Activated naive CD8-positive, alpha-beta T cell treated with anti-CD3 and anti-CD28 coated beads, Interleukin-2, amount 50 U/mL, for 24 hours (primary cell): ENCODE data around the gene INVS.
"Not testable (repeated sequence)": the region's sequence is repeated elsewhere in the genome, so short reads cannot be mapped to it uniquely, and the experiment has no call there.

Experiments
- ATAC-seq: fragments of 150-1000 bp; cut with Tn5 transposase; one replicate; pipeline ENCODE4 v1.10.0; 2021
- DNase-seq: peaks from one replicate; pipeline ENCODE4 v3.0.0; 2021
- H3K27ac Mint-ChIP-seq: one replicate; pipeline ENCODE4 v1.8.0; 2021; ENCODE audit warnings: mild to moderate bottlenecking, mixed read lengths
- H3K27me3 Mint-ChIP-seq: one replicate; pipeline ENCODE4 v1.8.0; 2021; ENCODE audit warnings: mixed read lengths
- H3K36me3 Mint-ChIP-seq: one replicate; pipeline ENCODE4 v1.8.0; 2021; ENCODE audit warnings: low read depth, mixed read lengths
- H3K4me1 Mint-ChIP-seq: one replicate; pipeline ENCODE4 v1.8.0; 2021; ENCODE audit warnings: mixed read lengths
- H3K4me3 Mint-ChIP-seq: one replicate; pipeline ENCODE4 v1.8.0; 2021; ENCODE audit warnings: mild to moderate bottlenecking, moderate library complexity, mixed read lengths
- H3K9me3 Mint-ChIP-seq: one replicate; pipeline ENCODE4 v1.8.0; 2021; ENCODE audit warnings: mixed read lengths

The INVS gene

DNA sequence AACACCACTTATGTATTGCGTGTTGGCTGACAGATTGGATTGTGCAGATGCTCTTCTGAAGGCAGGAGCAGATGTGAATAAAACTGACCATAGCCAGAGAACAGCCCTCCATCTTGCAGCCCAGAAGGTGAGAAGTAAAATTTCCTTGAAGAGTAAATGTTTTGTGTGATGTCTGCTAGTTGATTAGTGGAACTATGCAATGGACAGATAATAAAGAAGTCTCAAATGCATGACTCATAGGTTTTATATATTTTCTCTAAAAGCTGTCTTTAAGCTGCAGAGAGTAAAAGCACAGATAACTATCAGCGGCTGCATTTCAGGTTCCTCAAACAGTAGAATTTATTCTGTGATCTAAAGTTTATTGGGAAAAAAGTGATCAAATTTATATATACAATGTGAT lies 27.4 kb downstream of the INVS start:
- H3K9me3 Mint-ChIP-seq, result no peaks in the 10 kb centered on the region
- no peak for ATAC-seq
- no peak overlapping the region for H3K4me3 Mint-ChIP-seq
- H3K27me3 Mint-ChIP-seq, result no peaks in the 10 kb centered on the region
- no peak for DNase-seq
- no peak overlapping the region for H3K27ac Mint-ChIP-seq
- peaks cover 1% of the 10 kb centered on the region for H3K4me1 Mint-ChIP-seq
- H3K36me3 Mint-ChIP-seq, result peaks cover 21% of the 10 kb centered on the region

DNA sequence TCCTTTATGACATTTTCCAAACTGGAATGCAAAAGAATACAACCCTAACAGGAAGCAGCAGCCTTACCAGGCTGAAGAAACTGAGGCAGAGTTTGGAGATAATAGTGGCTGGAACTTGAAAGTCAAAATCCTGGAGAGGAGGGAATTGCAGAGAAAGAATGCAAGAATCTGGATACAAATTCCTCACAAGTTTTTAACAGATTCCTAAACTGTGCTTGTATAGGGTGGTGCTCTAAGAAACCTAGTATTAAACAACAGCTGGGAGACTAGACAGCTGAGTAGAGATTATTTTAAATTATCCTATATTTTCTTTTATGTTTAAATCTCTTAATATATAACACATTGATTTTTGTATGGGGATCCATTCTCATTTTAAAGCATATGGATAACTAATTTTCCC lies 30.7 kb downstream of the INVS start:
- no peaks in the 10 kb centered on the region for H3K27me3 Mint-ChIP-seq
- no peaks in the 10 kb centered on the region for H3K9me3 Mint-ChIP-seq
- DNase-seq (no peak), ATAC-seq (no peak)
- H3K27ac Mint-ChIP-seq, result no peak overlapping the region
- no peaks in the 10 kb centered on the region for H3K4me1 Mint-ChIP-seq
- H3K36me3 Mint-ChIP-seq, result peaks cover 34% of the 10 kb centered on the region
- no peak overlapping the region for H3K4me3 Mint-ChIP-seq

DNA sequence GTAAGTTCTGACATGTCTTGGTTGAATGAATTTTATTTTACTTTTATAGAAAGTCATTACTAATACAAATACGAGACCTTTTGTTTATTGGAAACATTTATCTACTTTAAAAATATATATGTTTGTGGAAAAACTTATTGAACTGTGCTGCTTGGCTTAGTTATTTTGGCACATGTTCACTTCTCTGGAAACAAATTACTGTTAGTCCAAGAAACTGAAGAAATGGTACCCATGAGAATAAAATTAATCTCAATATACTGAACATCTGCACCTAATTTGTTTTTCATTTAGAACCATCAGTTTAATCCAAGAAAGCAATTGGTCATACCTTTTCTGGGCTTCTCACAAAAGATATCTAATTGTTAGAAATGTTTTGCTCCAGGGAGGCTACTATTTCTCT lies 32.2 kb downstream of the INVS start:
- no peaks in the 10 kb centered on the region for H3K27me3 Mint-ChIP-seq
- H3K27ac Mint-ChIP-seq, result no peak overlapping the region
- DNase-seq (no peak), ATAC-seq (no peak)
- H3K9me3 Mint-ChIP-seq, result no peaks in the 10 kb centered on the region
- H3K4me3 Mint-ChIP-seq, result no peak overlapping the region
- H3K36me3 Mint-ChIP-seq, result peaks cover 31% of the 10 kb centered on the region
- no peaks in the 10 kb centered on the region for H3K4me1 Mint-ChIP-seq

DNA sequence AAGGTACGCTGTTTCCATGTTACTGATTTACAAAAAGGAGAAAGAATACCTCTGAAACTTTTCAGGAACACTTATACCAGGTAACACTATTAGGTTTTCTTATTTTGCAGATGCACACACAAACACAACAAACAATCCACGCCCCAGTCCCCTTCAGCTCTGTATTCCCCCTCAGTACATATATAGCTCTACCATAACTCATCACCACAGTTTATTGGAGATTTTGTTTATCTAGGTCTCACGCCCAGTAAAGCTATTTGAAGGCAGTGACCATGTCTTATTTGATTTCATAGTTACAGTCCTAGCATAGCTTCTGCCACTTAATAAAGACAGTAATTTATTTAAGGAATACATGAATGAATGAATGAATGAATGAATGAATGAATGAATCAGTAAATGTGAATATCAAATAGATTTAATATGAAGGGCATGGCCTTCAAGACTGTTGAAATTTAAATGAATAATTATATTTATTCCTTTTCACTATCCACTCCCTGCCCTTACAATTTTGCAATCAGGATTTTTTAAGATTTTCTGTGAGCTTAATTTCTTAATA lies 32.9 kb downstream of the INVS start:
- H3K9me3 Mint-ChIP-seq, result no peaks in the 10 kb centered on the region
- H3K36me3 Mint-ChIP-seq, result peaks cover 29% of the 10 kb centered on the region
- H3K4me3 Mint-ChIP-seq, result no peak overlapping the region
- no peaks in the 10 kb centered on the region for H3K27me3 Mint-ChIP-seq
- H3K4me1 Mint-ChIP-seq, result no peaks in the 10 kb centered on the region
- DNase-seq, result no peak
- H3K27ac Mint-ChIP-seq, result no peak overlapping the region
- no peak for ATAC-seq

DNA sequence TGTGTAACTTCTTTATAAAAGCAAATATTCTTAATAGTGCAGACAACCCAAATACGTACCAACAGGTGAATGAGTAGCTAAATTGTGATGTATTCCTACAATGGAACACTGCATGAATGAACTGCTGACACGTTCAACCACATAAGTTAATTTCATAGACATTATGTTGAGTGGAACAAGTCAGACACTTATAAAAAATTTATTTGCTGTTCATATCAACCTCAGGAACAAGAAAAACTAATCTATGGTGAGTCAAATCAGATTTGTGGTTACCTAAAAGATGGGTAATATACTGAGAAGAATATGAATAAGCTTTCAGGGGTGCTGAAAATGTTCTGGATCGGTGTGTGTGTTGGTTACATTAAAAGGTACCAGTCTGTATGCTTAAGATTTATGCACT lies 35.7 kb downstream of the INVS start:
- no peak overlapping the region for H3K27ac Mint-ChIP-seq
- H3K4me3 Mint-ChIP-seq, result no peak overlapping the region
- DNase-seq, result no peak
- H3K27me3 Mint-ChIP-seq, result no peaks in the 10 kb centered on the region
- peak; percentile 20 for ATAC-seq
- H3K9me3 Mint-ChIP-seq, result no peaks in the 10 kb centered on the region
- H3K36me3 Mint-ChIP-seq, result peaks cover 22% of the 10 kb centered on the region
- H3K4me1 Mint-ChIP-seq, result no peaks in the 10 kb centered on the region

DNA sequence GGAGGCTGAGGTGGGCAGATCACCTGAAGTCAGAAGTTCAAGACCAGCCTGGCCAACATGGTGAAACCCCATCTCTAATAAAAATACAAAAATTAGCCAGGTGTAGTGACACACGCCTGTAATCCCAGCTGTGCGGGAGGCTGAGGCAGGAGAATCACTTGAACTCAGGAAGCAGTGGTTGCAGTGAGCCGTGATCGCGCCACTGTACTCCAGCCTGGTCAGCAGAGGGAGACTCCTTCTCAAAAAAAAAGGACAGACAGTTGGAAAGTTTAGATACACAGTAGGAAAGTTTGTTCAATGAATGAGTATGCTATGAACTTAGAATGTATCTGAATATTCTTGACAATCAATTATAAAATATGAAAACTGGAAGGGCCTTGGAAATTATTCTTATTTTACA lies 37.8 kb downstream of the INVS start:
- ATAC-seq, H3K27ac Mint-ChIP-seq, H3K27me3 Mint-ChIP-seq, H3K4me1 Mint-ChIP-seq, H3K9me3 Mint-ChIP-seq, H3K4me3 Mint-ChIP-seq, DNase-seq: not testable (repeated sequence)
- H3K36me3 Mint-ChIP-seq, result peaks cover 17% of the 10 kb centered on the region

DNA sequence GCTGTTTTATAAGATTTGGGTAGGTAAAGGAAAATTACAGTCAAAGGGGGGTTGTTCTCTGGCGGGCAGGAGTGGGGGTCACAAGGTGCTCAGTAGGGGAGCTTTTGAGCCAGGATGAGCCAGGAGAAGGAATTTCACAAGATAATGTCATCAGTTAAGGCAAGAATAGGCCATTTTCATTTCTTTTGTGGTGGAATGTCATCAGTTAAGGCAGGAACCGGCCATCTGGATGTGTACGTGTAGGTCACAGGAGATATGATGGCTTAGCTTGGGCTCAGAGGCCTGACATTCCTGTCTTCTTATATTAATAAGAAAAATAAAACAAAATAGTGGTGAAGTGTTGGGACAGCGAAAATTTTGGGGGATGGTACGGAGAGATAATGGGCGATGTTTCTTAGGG lies 41.3 kb downstream of the INVS start:
- not testable (repeated sequence) for H3K4me1 Mint-ChIP-seq, H3K27ac Mint-ChIP-seq, ATAC-seq

DNA sequence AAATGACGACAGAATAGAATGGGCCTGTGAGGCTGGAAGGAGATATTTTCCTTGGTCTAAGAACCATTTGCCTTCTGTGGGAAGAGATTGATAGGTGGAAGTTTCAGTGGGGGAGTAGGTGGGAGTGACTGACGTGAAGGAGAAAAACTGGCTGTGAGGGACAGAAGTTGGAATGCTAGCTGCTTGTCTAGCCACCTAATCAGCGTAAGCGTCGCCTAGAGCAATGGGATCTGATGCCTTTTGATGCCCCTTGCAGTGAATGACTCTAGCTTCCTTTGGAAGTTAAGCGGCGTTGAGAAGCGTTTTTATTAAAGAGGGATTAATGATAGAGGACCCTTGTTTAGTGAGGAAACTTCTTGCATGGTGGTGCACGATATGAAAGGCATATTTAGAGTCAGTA lies 42.8 kb downstream of the INVS start:
- not testable (repeated sequence) for H3K4me3 Mint-ChIP-seq, H3K9me3 Mint-ChIP-seq, H3K27ac Mint-ChIP-seq, ATAC-seq, H3K36me3 Mint-ChIP-seq, H3K27me3 Mint-ChIP-seq, H3K4me1 Mint-ChIP-seq, DNase-seq

More for the DNA sequence above, 41.3 kb downstream of the INVS start:
- H3K9me3 Mint-ChIP-seq, H3K4me3 Mint-ChIP-seq, H3K27me3 Mint-ChIP-seq, DNase-seq, H3K36me3 Mint-ChIP-seq: not testable (repeated sequence)

DNA sequence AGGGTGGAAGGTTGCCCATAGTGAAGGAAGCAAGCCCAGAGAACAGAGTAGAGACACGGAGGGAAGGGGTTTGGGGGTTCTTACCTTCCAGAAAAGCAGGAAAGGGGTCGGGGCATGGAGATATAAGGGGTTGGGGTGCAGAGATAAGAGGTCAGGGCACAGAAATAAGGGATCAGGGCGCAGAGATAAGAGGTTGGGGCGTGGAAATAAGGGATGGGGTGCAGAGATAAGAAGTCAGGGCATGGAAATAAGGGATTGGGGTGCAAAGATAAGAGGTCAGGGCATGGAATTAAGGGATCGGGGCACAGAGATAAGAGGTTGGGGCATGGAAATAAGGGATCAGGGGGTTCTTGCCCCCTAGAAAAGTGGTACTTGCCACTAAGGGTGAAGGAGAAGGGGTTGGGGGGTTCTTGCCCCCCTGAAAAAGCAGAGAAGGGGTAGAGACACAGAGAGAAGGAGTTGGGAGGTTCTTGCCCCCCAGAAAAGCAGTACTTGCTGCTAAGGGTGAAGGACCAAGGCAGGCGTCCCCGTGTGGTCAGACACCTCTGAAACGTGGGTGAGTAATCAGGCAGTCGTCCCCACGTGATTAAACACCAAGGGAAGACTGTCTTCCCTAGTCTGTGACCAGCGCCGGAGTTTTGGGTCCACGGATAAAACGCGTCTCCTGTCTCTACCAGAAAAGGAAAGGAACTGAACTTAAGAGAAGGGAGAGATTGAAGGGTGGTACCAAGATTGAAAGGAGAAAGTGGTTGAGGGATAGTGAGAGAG lies 46.3 kb downstream of the INVS start:
- H3K27me3 Mint-ChIP-seq, DNase-seq, ATAC-seq, H3K27ac Mint-ChIP-seq, H3K4me3 Mint-ChIP-seq, H3K4me1 Mint-ChIP-seq, H3K9me3 Mint-ChIP-seq, H3K36me3 Mint-ChIP-seq: not testable (repeated sequence)

DNA sequence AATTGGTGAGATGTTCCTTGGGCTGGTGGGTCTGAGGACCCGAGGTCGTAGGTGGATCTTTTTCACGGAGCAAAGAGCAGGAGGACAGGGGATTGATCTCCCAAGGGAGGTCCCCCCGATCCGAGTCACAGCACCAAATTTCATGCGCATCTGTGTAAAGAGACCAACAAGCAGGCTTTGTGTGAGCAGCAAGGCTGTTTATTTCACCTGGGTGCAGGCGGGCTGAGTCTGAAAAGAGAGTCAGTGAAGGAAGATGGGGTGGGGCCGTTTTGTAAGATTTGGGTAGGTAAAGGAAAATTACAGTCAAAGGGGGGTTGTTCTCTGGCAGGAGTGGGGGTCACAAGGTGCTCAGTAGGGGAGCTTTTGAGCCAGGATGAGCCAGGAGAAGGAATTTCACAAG lies 46.9 kb downstream of the INVS start:
- DNase-seq, H3K27ac Mint-ChIP-seq, H3K4me3 Mint-ChIP-seq, H3K4me1 Mint-ChIP-seq, H3K27me3 Mint-ChIP-seq, H3K9me3 Mint-ChIP-seq, H3K36me3 Mint-ChIP-seq, ATAC-seq: not testable (repeated sequence)

DNA sequence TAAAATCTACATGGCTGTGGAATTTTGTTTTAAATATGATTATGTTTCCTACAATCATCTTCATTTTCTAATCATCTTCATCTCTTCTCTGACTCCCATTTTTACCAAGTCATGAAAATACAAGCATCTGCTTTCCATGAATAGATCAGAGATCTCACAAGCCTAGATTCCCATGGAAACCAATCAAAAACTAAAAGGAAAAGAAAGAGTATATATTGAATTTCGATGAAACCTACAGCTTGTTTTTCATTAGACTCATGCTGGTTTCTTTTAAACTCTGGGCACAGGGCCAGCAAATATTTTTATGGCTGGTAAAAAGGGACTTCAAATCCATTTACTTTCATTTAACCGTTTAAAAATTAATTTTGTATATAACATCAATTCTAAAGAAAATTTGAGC lies 51.2 kb downstream of the INVS start:
- Mint-ChIP-seq H3K4me3 (no peak overlapping the region), H3K36me3 (no peaks in the 10 kb centered on the region), H3K27ac (no peak overlapping the region), H3K4me1 (no peaks in the 10 kb centered on the region), H3K9me3 (no peaks in the 10 kb centered on the region), H3K27me3 (no peaks in the 10 kb centered on the region)
- ATAC-seq (no peak), DNase-seq (no peak)

DNA sequence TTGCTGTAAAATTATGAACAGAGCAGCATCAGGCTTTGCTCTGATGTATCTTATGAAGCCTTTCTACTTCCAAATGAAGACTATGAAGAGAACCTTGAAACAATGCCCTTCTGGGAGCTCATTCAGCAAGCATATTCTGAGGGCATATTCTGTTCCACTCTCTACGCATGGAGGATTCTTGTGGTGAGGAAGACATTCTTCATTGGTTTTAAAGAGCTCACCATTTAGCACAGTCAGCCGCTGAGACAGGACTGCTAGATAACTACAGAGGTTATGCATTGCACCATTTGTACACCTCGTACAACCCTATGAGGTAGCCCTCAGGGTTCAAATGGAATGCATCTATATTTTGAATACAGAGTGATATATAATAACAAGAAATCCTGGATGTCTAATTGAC lies 61.0 kb downstream of the INVS start:
- no peak for DNase-seq
- H3K9me3 Mint-ChIP-seq, result no peaks in the 10 kb centered on the region
- H3K36me3 Mint-ChIP-seq, result peaks cover 21% of the 10 kb centered on the region
- H3K27ac Mint-ChIP-seq, result no peak overlapping the region
- H3K27me3 Mint-ChIP-seq, result no peaks in the 10 kb centered on the region
- no peaks in the 10 kb centered on the region for H3K4me1 Mint-ChIP-seq
- ATAC-seq, result no peak
- no peak overlapping the region for H3K4me3 Mint-ChIP-seq

DNA sequence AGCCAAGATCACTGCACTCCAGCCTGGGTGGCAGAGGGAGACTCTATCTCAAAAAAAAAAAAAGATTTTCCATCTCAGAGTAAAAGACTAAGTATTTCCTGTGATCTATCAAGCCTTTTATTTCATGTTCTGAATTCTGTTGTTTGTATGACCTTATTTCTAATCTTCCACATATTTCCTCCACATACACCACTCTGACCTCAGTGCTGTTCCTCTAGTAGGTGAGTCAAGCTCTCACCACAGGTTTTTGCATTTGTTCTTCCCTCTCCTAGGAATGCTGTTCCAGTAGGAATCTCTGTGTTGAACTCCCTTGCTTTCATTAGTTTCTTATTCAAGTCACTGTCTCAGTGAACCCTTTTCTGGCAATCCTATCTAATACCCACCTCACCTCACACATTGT lies 68.1 kb downstream of the INVS start:
- no peak for DNase-seq
- Mint-ChIP-seq H3K36me3 (peaks cover 31% of the 10 kb centered on the region), H3K4me3 (no peak overlapping the region), H3K9me3 (peaks cover 12% of the 10 kb centered on the region), H3K27ac (no peak overlapping the region), H3K27me3 (no peaks in the 10 kb centered on the region), H3K4me1 (no peaks in the 10 kb centered on the region)
- no peak for ATAC-seq

DNA sequence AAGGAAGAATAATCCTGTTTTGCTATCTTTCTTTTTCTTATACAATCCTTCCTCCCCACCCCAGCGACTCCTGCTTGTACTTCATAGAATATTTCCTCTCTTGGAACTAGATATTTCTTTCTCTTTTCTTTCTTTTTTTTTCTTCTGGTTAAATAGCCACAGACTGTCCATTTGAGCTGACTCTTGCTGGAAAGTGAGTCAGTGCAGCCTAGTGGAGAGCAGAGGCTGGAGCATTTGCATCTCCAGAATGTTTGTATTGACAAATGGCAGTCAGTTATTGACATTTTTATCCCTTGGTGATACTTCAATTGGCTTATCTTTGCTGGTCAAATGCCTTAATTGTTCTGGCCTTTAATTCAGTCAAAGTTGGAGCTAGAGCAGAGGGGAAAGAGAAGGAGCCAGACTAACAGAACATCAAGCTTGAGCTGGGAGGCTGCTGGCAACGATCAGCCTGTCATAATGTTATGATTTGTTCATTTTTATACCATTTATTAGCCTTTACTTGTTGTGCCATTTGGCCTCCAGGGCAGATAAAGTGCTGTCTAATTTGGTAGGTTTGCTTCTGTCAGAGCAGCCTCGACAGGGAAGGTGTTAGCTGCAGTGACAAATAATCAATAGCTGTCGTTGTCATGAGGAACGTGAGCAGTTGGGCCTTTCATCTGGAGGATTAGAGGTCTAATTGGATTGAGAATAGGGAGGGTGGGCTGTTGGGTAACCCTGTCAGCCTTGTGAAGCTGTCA lies 69.0 kb downstream of the INVS start:
- H3K9me3 Mint-ChIP-seq, result peaks cover 21% of the 10 kb centered on the region
- H3K4me3 Mint-ChIP-seq, result no peak overlapping the region
- ATAC-seq (no peak), DNase-seq (no peak)
- H3K4me1 Mint-ChIP-seq, result no peaks in the 10 kb centered on the region
- peaks cover 40% of the 10 kb centered on the region for H3K36me3 Mint-ChIP-seq
- no peaks in the 10 kb centered on the region for H3K27me3 Mint-ChIP-seq
- H3K27ac Mint-ChIP-seq, result no peak overlapping the region

DNA sequence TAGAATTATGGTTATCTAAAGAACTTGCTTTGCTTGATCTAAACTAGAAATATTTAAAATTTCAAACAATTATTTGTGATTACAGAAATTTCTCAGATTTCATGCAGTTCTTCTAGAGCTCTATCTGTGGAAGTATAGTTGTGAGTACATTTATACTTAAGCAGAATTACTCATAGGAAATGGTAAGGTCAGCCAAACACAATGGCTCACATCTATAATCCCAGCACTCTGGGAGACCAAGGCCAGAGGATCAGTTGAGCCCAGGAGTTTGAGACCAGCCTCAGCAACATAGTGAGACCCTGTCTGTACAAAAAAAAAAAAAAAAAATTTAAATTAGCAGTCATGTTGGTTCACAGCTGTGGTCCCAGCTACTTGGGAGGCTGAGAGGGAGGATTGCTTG lies 71.0 kb downstream of the INVS start:
- Mint-ChIP-seq H3K4me3 (no peak overlapping the region), H3K4me1 (no peaks in the 10 kb centered on the region), H3K27ac (no peak overlapping the region), H3K36me3 (peaks cover 55% of the 10 kb centered on the region), H3K9me3 (peaks cover 36% of the 10 kb centered on the region), H3K27me3 (no peaks in the 10 kb centered on the region)
- ATAC-seq (no peak), DNase-seq (no peak)
